ENCODE data around the gene SUSD3. TPM values are rescaled to one million over a fixed set of nuclear protein-coding genes. Genes with fewer than 3 reads are reported as not detected.

Gene SUSD3
- total and polyA plus RNA-seq, 10 of the 15 experiments (the other 5 are each of a cell fraction or from before 2014, with no cell fraction given) = 2.5 to 92.0 (median 31.1) TPM

DNA sequence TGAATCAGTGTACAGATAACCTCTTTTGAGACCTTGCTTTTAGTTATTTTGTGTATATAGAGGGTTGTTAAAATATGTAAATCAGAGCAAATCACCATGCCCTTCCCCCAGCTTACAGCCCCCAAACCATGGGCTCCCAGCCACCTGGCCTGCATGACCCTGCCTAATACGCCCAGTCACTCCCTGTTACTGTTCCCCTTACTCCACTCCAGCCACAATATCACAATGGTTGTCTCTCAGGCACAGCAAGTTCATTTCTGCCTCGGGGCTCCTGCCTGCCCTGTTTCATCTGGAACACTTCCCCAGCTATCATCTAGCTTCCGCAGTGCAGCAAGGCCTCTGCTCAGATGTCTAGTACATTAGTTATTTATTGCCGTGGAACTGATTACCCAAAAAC lies 32.6 kb downstream of the SUSD3 start (continued):
- TF ChIP-seq, protein P1, sequence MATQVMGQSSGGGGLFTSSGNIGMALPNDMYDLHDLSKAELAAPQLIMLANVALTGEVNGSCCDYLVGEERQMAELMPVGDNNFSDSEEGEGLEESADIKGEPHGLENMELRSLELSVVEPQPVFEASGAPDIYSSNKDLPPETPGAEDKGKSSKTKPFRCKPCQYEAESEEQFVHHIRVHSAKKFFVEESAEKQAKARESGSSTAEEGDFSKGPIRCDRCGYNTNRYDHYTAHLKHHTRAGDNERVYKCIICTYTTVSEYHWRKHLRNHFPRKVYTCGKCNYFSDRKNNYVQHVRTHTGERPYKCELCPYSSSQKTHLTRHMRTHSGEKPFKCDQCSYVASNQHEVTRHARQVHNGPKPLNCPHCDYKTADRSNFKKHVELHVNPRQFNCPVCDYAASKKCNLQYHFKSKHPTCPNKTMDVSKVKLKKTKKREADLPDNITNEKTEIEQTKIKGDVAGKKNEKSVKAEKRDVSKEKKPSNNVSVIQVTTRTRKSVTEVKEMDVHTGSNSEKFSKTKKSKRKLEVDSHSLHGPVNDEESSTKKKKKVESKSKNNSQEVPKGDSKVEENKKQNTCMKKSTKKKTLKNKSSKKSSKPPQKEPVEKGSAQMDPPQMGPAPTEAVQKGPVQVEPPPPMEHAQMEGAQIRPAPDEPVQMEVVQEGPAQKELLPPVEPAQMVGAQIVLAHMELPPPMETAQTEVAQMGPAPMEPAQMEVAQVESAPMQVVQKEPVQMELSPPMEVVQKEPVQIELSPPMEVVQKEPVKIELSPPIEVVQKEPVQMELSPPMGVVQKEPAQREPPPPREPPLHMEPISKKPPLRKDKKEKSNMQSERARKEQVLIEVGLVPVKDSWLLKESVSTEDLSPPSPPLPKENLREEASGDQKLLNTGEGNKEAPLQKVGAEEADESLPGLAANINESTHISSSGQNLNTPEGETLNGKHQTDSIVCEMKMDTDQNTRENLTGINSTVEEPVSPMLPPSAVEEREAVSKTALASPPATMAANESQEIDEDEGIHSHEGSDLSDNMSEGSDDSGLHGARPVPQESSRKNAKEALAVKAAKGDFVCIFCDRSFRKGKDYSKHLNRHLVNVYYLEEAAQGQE (IDR thresholded peaks at IDR 0.05; ENCODE audit: low read depth, low read length) = no peak
- TF ChIP-seq, protein P2, sequence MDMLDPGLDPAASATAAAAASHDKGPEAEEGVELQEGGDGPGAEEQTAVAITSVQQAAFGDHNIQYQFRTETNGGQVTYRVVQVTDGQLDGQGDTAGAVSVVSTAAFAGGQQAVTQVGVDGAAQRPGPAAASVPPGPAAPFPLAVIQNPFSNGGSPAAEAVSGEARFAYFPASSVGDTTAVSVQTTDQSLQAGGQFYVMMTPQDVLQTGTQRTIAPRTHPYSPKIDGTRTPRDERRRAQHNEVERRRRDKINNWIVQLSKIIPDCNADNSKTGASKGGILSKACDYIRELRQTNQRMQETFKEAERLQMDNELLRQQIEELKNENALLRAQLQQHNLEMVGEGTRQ (IDR thresholded peaks at IDR 0.05; ENCODE audit: borderline replicate concordance, low read depth, low read length) = no peak
- TF ChIP-seq CEBPB (IDR thresholded peaks at IDR 0.05; ENCODE audit: borderline replicate concordance in 1 of 2, low read depth in 2 of 2, low read length in 2 of 2) = no peak
- TF ChIP-seq STAT3 (IDR thresholded peaks at IDR 0.05; ENCODE audit: low read depth, low read length) = no peak
- TF ChIP-seq CBFB (IDR thresholded peaks at IDR 0.05; ENCODE audit: low read depth) = no peak
- TF ChIP-seq, protein P3, sequence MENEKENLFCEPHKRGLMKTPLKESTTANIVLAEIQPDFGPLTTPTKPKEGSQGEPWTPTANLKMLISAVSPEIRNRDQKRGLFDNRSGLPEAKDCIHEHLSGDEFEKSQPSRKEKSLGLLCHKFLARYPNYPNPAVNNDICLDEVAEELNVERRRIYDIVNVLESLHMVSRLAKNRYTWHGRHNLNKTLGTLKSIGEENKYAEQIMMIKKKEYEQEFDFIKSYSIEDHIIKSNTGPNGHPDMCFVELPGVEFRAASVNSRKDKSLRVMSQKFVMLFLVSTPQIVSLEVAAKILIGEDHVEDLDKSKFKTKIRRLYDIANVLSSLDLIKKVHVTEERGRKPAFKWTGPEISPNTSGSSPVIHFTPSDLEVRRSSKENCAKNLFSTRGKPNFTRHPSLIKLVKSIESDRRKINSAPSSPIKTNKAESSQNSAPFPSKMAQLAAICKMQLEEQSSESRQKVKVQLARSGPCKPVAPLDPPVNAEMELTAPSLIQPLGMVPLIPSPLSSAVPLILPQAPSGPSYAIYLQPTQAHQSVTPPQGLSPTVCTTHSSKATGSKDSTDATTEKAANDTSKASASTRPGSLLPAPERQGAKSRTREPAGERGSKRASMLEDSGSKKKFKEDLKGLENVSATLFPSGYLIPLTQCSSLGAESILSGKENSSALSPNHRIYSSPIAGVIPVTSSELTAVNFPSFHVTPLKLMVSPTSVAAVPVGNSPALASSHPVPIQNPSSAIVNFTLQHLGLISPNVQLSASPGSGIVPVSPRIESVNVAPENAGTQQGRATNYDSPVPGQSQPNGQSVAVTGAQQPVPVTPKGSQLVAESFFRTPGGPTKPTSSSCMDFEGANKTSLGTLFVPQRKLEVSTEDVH (IDR thresholded peaks at IDR 0.05; ENCODE audit: low read depth, partially characterized antibody) = no peak
- no peak for TF ChIP-seq ZNF24 (IDR thresholded peaks at IDR 0.05)
- no peak for TF ChIP-seq HDAC2 (IDR thresholded peaks at IDR 0.05)
- TF ChIP-seq, protein P4, sequence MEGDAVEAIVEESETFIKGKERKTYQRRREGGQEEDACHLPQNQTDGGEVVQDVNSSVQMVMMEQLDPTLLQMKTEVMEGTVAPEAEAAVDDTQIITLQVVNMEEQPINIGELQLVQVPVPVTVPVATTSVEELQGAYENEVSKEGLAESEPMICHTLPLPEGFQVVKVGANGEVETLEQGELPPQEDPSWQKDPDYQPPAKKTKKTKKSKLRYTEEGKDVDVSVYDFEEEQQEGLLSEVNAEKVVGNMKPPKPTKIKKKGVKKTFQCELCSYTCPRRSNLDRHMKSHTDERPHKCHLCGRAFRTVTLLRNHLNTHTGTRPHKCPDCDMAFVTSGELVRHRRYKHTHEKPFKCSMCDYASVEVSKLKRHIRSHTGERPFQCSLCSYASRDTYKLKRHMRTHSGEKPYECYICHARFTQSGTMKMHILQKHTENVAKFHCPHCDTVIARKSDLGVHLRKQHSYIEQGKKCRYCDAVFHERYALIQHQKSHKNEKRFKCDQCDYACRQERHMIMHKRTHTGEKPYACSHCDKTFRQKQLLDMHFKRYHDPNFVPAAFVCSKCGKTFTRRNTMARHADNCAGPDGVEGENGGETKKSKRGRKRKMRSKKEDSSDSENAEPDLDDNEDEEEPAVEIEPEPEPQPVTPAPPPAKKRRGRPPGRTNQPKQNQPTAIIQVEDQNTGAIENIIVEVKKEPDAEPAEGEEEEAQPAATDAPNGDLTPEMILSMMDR (IDR thresholded peaks at IDR 0.05 in 2 of 3, conservative IDR thresholded peaks at IDR 0.05 in 1 of 3; ENCODE audit: control insufficient read depth in 2 of 3, extremely low read depth in 1 of 3, insufficient read depth in 1 of 3, low read depth in 3 of 3, low read length in 3 of 3) = no peak
